ENCODE results near the gene KLF9.

- peak in 2 of 3 donors; percentile 22 to 37 for TF ChIP-seq CTCF (IDR thresholded peaks at IDR 0.05)
- no peak for TF ChIP-seq POLR2A (IDR thresholded peaks at IDR 0.05)
- no peak for TF ChIP-seq EP300 (IDR thresholded peaks at IDR 0.05)
Observed at GRCh38 chr9:70340572-70340971, 73.9 kb downstream of the KLF9 start.

Data from ovary (tissue), 3 donors.